ENCODE data around the gene SIGLEC11. TPM values are rescaled to one million over a fixed set of nuclear protein-coding genes. Genes with fewer than 3 reads are reported as not detected.

SIGLEC11 gene
- total RNA-seq, 2 experiments from 2014 or later, result not detected

- TF ChIP-seq CTCF (conservative IDR thresholded peaks at IDR 0.05; ENCODE audit: low read length), result no peak
- TF ChIP-seq EZH2phosphoT487 (IDR thresholded peaks at IDR 0.05; ENCODE audit: borderline replicate concordance, low read depth, low read length), result no peak
- no TSS peak for BruUV-seq (replicated peaks)
- no peaks in the 10 kb centered on the region for H3K9me3 ChIP-seq (ENCODE audit: low read length)
- no peak overlapping the region for H3K27ac ChIP-seq (ENCODE audit: low read depth, low read length, poor library complexity, severe bottlenecking)
- H3K36me3 ChIP-seq (ENCODE audit: insufficient read depth, low read length), result no peaks in the 10 kb centered on the region
- ChIA-PET CTCF (ENCODE audit: unreplicated experiment) (no interaction called here), POLR2A (no interaction called here)
- H2AFZ ChIP-seq (ENCODE audit: low read length), result no peak overlapping the region
- no peak for DNase-seq (ENCODE audit: low spot score)
- no peaks in the 10 kb centered on the region for H3K9me2 ChIP-seq (ENCODE audit: insufficient read depth, low read length)
- peak overlapping the region; percentile 38; the same call in 1 of the 2 replicates for H3K4me2 ChIP-seq (ENCODE audit: low read length)
- no peak overlapping the region for H3K4me3 ChIP-seq (ENCODE audit: low read depth, low read length, poor library complexity, severe bottlenecking)
- H4K20me1 ChIP-seq (ENCODE audit: insufficient read depth, low read length), result no peaks in the 10 kb centered on the region
- H3K79me2 ChIP-seq (ENCODE audit: insufficient read depth, low read depth, low read length), result no peaks in the 10 kb centered on the region
- peaks cover 9% of the 10 kb centered on the region for H3K4me1 ChIP-seq (ENCODE audit: insufficient read depth, low read length, poor library complexity, severe bottlenecking)
- intact Hi-C loops (cut with micrococcal nuclease; ENCODE audit: unreplicated experiment), result no loop called here
These were observed 6.7 kb downstream of the SIGLEC11 start for GRCh38 chr19:49954092-49954829.

DNA sequence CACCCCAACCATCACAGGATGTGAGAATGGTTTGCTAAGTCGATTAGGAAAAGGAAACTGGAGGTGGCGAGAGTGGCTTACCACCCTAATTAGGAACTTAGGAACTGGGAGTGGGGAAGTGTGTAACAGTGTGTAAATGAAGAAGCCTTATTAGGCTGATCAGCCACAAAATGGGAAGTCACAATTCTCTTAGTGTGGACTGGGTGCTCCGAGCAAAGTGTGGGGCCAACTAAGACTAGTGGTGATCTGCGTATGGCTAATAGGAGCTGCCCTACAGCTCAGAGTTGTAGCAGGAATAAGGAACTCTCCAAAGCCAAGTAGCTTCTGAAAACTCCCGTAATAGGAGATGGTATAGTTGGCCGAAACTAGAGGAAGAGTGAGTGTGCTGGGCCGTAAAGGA lies 7.6 kb downstream of the SIGLEC11 start:
- CTCF ChIA-PET (ENCODE audit: unreplicated experiment), result no interaction called here

More for the DNA sequence above, 7.6 kb downstream of the SIGLEC11 start:
- H3K4me2 ChIP-seq (ENCODE audit: low read length), result no peak overlapping the region
- no peaks in the 10 kb centered on the region for H3K36me3 ChIP-seq (ENCODE audit: insufficient read depth, low read length)
- H3K9me3 ChIP-seq (ENCODE audit: low read length), result no peaks in the 10 kb centered on the region
- POLR2A ChIA-PET, result no interaction called here
- H3K4me1 ChIP-seq (ENCODE audit: insufficient read depth, low read length, poor library complexity, severe bottlenecking), result peaks cover 9% of the 10 kb centered on the region
- no peaks in the 10 kb centered on the region for H3K9me2 ChIP-seq (ENCODE audit: insufficient read depth, low read length)
- no peaks in the 10 kb centered on the region for H3K79me2 ChIP-seq (ENCODE audit: insufficient read depth, low read depth, low read length)
- H3K4me3 ChIP-seq (ENCODE audit: low read depth, low read length, poor library complexity, severe bottlenecking), result no peak overlapping the region
- no peak for TF ChIP-seq CTCF (conservative IDR thresholded peaks at IDR 0.05; ENCODE audit: low read length)
- no peak for TF ChIP-seq EZH2phosphoT487 (IDR thresholded peaks at IDR 0.05; ENCODE audit: borderline replicate concordance, low read depth, low read length)
- no peak overlapping the region for H3K27ac ChIP-seq (ENCODE audit: low read depth, low read length, poor library complexity, severe bottlenecking)
- intact Hi-C loops (cut with micrococcal nuclease; ENCODE audit: unreplicated experiment), result no loop called here
- BruUV-seq (replicated peaks), result no TSS peak
- H2AFZ ChIP-seq (ENCODE audit: low read length), result no peak overlapping the region
- DNase-seq (ENCODE audit: low spot score), result no peak
- no peaks in the 10 kb centered on the region for H4K20me1 ChIP-seq (ENCODE audit: insufficient read depth, low read length)

Data from OCI-LY7 (cell line).